ENCODE measurements around the gene CBX4. TPM values are rescaled to one million over a fixed set of nuclear protein-coding genes. Genes with fewer than 3 reads are reported as not detected.

The CBX4 gene
- total and polyA plus RNA-seq, 2 of the 4 experiments (the other 2 are of a cell fraction), result 3.2 to 9.4 TPM

DNA sequence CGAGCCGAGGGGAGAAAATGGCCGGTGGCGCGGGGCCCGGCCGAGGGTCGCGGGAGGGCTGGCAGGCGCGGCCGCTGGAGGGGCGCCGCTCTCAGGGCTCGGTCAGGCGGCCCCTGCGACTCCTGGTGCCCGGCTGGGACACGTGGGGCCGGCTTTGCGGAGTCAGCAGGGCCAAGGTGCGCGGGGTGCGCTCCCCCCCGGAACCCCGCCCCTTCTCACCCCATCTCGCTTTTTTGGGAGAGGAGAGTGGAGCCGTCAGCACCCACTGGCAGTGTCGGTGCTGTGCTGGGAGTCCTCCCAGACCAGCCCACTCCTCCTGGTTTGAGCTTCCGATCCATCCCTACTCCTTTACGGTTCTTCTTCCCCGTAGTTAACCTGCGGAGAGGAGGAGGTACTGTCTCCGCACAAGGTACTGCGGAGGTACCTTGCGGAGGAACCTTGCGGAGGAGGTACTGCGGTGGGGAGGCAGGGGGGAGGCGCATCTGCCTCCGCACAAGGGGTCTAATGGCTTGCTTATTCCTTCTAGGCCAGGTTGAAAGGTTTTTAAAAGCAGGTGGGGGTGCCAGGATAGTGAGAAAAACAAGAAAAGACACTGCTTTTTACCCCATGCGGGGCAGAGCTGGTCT, 23.3 kb downstream of the CBX4 start:
- H2AFZ ChIP-seq (replicated peaks; ENCODE audit: low read length, poor library complexity), result no peak overlapping the region
- ChIA-PET CTCF (interaction anchor here (0.6 kb wide), 1 partner anchor 19 kb away, joined by 3 read pairs; no protein-coding TSS in a partner anchor), POLR2A (ENCODE audit: unreplicated experiment) (no interaction called here)
- H3K9ac ChIP-seq (ENCODE audit: low read depth, low read length), result no peak overlapping the region
- H2AK5ac ChIP-seq (ENCODE audit: low read depth, low read length), result no peak overlapping the region
- H2AK9ac ChIP-seq (replicated peaks; ENCODE audit: low read depth, low read length, poor library complexity), result no peak overlapping the region
- no peak overlapping the region for H3K4me2 ChIP-seq (ENCODE audit: low read depth, low read length)
- H3K9me1 ChIP-seq (ENCODE audit: insufficient read depth, low read length), result no peaks in the 10 kb centered on the region
- no peak overlapping the region for H4K91ac ChIP-seq (ENCODE audit: insufficient read depth, low read depth, low read length)
- H3K36me3 ChIP-seq (ENCODE audit: control insufficient read depth, insufficient read depth, low read length), result no peaks in the 10 kb centered on the region
- H2BK15ac ChIP-seq (ENCODE audit: low read depth, low read length), result no peak overlapping the region
- H3K56ac ChIP-seq (ENCODE audit: extremely low read depth, insufficient read depth, low read length), result no peak overlapping the region
- DNase-seq, result no peak
- in situ Hi-C loops (cut with MboI; ENCODE audit: low sequenced_read_pairs) (no loop called here), intact Hi-C loops (cut with micrococcal nuclease) (no loop called here), dilution Hi-C loops (cut with HindIII; ENCODE audit: low sequenced_read_pairs, unreplicated experiment) (no loop called here)
- no peak overlapping the region for H4K8ac ChIP-seq (ENCODE audit: low read depth in 2 of 2, low read length in 2 of 2)
- H4K20me1 ChIP-seq (ENCODE audit: insufficient read depth, low read length), result no peaks in the 10 kb centered on the region; the same call in none of the 2 replicates
- H3K4me1 ChIP-seq (ENCODE audit: control insufficient read depth, insufficient read depth, low read length), result peaks cover 9% of the 10 kb centered on the region
- BruUV-seq (replicated peaks), result no TSS peak
- H3K14ac ChIP-seq (replicated peaks; ENCODE audit: low read depth, low read length), result no peak overlapping the region
- no peaks in the 10 kb centered on the region for H3K79me1 ChIP-seq (ENCODE audit: low read depth in 1 of 2, low read length in 2 of 2)
- H2BK120ac ChIP-seq (ENCODE audit: low read depth, low read length), result no peak overlapping the region
- TF ChIP-seq FOS (IDR thresholded peaks at IDR 0.05; ENCODE audit: low read depth, low read length) (no peak), RAD21 (IDR thresholded peaks at IDR 0.05; ENCODE audit: low read length) (no peak), CHD1 (IDR thresholded peaks at IDR 0.05; ENCODE audit: low read depth, low read length) (no peak), POLR2A (IDR thresholded peaks at IDR 0.05; ENCODE audit: low read depth, low read length) (no peak), NFE2L2 (IDR thresholded peaks at IDR 0.05; ENCODE audit: low read depth, low read length) (no peak), RFX5 (IDR thresholded peaks at IDR 0.05; ENCODE audit: low read depth, low read length) (no peak), MAZ (IDR thresholded peaks at IDR 0.05; ENCODE audit: borderline replicate concordance, low read depth, low read length) (no peak), BHLHE40 (IDR thresholded peaks at IDR 0.05; ENCODE audit: low read depth, low read length) (no peak), MAFK (IDR thresholded peaks at IDR 0.05; ENCODE audit: low read depth, low read length) (no peak), SMC3 (IDR thresholded peaks at IDR 0.05; ENCODE audit: low read depth, low read length) (no peak), RCOR1 (IDR thresholded peaks at IDR 0.05; ENCODE audit: insufficient replicate concordance, low read length) (no peak), MXI1 (IDR thresholded peaks at IDR 0.05; ENCODE audit: borderline replicate concordance, low read depth, low read length) (no peak), CEBPB (IDR thresholded peaks at IDR 0.05; ENCODE audit: low read depth, low read length) (no peak)
- TF ChIP-seq, protein P1, sequence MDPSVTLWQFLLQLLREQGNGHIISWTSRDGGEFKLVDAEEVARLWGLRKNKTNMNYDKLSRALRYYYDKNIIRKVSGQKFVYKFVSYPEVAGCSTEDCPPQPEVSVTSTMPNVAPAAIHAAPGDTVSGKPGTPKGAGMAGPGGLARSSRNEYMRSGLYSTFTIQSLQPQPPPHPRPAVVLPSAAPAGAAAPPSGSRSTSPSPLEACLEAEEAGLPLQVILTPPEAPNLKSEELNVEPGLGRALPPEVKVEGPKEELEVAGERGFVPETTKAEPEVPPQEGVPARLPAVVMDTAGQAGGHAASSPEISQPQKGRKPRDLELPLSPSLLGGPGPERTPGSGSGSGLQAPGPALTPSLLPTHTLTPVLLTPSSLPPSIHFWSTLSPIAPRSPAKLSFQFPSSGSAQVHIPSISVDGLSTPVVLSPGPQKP (IDR thresholded peaks at IDR 0.05; ENCODE audit: borderline replicate concordance, low read depth, low read length), result no peak
- TF ChIP-seq, protein P2, sequence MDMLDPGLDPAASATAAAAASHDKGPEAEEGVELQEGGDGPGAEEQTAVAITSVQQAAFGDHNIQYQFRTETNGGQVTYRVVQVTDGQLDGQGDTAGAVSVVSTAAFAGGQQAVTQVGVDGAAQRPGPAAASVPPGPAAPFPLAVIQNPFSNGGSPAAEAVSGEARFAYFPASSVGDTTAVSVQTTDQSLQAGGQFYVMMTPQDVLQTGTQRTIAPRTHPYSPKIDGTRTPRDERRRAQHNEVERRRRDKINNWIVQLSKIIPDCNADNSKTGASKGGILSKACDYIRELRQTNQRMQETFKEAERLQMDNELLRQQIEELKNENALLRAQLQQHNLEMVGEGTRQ (IDR thresholded peaks at IDR 0.05; ENCODE audit: low read depth, low read length), result no peak
- TF ChIP-seq, protein P3, sequence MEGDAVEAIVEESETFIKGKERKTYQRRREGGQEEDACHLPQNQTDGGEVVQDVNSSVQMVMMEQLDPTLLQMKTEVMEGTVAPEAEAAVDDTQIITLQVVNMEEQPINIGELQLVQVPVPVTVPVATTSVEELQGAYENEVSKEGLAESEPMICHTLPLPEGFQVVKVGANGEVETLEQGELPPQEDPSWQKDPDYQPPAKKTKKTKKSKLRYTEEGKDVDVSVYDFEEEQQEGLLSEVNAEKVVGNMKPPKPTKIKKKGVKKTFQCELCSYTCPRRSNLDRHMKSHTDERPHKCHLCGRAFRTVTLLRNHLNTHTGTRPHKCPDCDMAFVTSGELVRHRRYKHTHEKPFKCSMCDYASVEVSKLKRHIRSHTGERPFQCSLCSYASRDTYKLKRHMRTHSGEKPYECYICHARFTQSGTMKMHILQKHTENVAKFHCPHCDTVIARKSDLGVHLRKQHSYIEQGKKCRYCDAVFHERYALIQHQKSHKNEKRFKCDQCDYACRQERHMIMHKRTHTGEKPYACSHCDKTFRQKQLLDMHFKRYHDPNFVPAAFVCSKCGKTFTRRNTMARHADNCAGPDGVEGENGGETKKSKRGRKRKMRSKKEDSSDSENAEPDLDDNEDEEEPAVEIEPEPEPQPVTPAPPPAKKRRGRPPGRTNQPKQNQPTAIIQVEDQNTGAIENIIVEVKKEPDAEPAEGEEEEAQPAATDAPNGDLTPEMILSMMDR (conservative IDR thresholded peaks at IDR 0.05; ENCODE audit: low read depth, low read length), result no peak
- H2BK20ac ChIP-seq (ENCODE audit: low read depth, low read length), result no peak overlapping the region
- peaks cover 86% of the 10 kb centered on the region for H3K27me3 ChIP-seq (ENCODE audit: control insufficient read depth, insufficient read depth, low read length)
- H2BK5ac ChIP-seq (ENCODE audit: low read depth, low read length, poor library complexity, severe bottlenecking), result no peak overlapping the region
- WGBS, 2 experiments (ENCODE audit: extremely low coverage in 2 of 2, insufficient read length in 1 of 2), result 80% methylated on average over 2 of the region's 41 CpGs; no CpG with 5 or more reads in 1 of the 2 experiments
- no peak for ATAC-seq (ENCODE audit: low read depth)
- no peak overlapping the region for H3K4ac ChIP-seq (ENCODE audit: low read depth, low read length)
- no peak overlapping the region for H3K27ac ChIP-seq (ENCODE audit: insufficient read depth, low read length)
- H3K23ac ChIP-seq (ENCODE audit: low read depth, low read length), result no peak overlapping the region
- H3K4me3 ChIP-seq (ENCODE audit: insufficient read depth, low read depth, low read length), result no peak overlapping the region
- H4K5ac ChIP-seq (ENCODE audit: low read depth, low read length), result no peak overlapping the region
- H3K18ac ChIP-seq (ENCODE audit: low read depth, low read length), result no peak overlapping the region
- H3K9me3 ChIP-seq (ENCODE audit: control insufficient read depth, insufficient read depth, low read length), result no peaks in the 10 kb centered on the region

Measured in IMR-90 (cell line).